Fibroblast of upper back skin (primary cell): Measurements from ENCODE around the gene ASB15.

Experiments
- DNase-seq: peaks from one replicate; pipeline ENCODE4 v3.0.0-alpha.2; 2013

Gene ASB15

GRCh38 chr7:123637878-123638277 is 36.3 kb downstream of the ASB15 start:
- DNase-seq: no peak

- no peak for DNase-seq
Measured at GRCh38 chr7:123639631-123640030, 38.0 kb downstream of the ASB15 start.

DNA sequence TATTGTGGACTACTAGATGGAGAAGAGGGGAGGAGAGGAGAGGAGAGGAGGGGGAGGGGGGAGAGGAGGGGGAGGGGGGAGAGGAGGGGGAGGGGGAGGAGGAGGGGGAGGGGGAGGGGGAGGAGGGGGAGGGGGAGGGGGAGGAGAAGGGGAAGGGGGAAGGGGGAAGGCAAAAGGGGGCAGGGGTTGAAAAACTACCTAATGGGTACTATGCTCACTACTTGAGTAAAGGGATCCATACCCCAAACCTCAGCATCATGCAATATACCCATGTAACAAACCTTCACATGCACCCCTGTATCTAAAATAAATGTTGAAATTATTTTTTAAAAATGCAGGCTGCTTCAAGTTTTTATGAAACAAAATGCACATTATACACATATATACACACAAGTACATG is 39.0 kb downstream of the ASB15 start:
- no peak for DNase-seq

GRCh38 chr7:123641901-123642300 is 40.3 kb downstream of the ASB15 start:
- DNase-seq: no peak

DNA sequence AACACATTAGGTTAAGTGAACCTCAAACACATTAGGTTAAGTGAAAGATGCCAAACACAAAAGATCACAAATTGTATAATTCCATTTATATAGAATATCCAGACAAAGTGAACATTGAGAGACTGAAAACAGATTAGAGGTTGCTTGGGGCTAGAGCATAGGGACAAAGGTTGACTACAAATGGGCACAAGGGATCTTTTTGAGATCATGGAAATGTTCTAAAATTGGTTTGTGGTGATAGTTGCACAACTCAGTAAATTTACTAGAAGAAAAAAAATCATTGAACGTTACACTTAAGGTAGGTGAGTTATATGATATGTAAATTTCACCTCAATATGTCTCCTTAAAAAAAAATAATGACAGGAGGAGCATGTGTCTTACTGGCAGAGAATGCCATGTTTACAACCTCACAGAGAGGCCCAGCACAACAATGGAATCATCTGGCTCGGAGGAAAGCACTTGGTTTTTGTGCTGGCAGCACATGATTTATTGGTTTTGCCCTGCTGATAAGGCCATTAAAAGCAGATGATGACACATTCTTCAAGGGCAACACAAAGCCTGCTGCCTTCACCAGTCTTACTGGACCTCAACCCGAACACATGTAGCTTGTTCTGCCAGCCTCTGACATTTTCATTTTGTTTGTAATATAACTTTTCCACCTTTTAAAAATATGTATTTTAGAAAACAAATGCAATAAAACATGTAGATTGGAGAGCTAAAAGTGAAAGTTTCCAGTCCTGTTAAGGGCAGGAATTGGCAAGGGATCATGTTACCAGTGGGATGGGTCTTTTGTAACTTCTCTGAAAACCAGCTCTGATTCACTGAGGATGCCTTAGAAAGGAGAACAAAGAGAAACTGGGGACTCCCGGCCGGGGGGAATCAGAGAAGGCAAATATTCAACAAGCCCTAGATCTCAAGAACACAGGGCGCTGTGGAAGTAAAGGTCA is 42.1 kb downstream of the ASB15 start:
- DNase-seq: peak; percentile 72

- DNase-seq: no peak
Measured at GRCh38 chr7:123645516-123645915, 43.9 kb downstream of the ASB15 start.

GRCh38 chr7:123647106-123647730 is 45.6 kb downstream of the ASB15 start:
- DNase-seq: no peak

- no peak for DNase-seq
Measured at GRCh38 chr7:123649964-123650363, 48.3 kb downstream of the ASB15 start.

DNA sequence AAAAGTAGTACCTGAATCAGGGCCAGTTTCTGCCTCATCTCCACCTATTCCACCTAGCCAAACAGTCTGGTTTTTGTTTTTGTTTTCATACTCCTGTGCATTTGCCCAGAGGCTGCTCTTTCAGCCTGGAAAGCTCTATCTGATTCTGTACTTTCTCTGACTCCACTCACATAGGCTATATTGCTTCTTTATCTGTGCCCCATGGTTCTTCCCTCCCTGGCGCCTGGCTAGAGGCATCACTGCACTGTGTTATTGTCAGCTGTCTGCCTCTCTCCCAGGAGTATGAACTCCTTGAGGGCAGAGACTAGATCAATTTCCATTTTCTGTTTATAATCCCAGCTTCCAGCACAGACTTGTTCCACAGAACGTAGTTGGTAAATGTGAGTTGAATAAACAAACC is 49.0 kb downstream of the ASB15 start:
- DNase-seq: no peak

- no peak for DNase-seq
Measured at GRCh38 chr7:123652406-123652805, 50.8 kb downstream of the ASB15 start.

DNA sequence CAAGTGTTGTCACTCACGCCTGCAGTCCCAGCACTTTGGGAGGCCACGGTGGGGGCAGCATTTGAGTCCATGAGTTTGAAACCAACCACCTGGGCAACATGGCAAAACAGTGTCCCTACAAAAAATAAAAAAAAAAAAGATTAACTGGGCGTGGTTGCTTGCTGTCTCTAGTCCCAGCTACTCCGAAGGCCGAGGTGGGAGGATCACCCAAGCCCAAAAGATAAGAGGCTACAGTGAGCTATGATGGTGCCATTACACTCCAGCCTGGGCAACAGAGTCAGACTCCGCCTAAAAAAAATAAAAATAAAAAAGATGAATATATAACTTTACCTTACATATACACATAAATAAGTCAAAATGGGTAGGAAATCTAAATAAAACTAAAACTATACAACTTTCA is 51.5 kb downstream of the ASB15 start:
- no peak for DNase-seq

DNA sequence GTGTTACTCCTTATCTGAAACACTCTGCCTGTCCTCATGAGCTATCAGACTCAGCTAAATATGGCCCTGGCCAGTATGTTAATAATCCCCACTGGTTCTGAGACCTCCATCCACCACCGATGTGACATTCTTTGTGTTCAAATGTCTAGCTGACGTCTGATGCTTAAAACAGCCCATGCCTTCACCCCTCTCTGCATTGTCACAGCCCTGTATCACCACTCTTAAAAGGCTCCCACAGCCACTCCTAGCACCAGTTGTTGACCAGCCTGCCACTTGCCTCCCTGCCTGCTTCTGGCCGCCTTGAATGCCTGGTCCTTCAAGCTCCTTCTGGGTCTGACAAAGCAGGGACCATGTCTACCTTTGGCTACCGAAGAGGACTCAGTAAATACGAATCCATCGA is 54.0 kb downstream of the ASB15 start, which contains the start of gene LMOD2:
Gene LMOD2, plus strand, starts transcription at position 253 of the 400 bp plus-strand sequence. Its CDS starts 98 bp downstream, at position 351.
- no peak for DNase-seq

- no peak for DNase-seq
Measured at GRCh38 chr7:123656544-123657303, 55.1 kb downstream of the ASB15 start.

- no peak for DNase-seq
Measured at GRCh38 chr7:123657304-123657685, 55.7 kb downstream of the ASB15 start.

DNA sequence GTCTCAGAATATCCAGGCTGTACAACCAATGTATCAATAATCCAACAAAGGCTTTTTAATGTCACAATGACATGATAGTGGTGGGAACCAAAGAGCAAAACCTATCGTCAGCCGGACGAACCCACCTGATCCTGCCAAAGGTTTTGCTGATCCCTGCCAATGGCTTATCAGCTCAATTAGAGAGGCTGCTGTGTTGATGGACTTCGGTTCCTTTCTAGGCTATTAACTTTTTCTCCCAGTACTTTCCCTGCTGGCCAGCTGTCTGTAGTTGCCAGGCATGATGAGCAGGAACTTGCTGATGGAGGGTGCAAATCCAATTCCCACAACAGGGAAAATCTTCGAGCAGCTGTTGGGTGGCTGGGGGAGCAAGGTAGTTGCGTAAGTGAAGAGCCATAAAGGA is 56.4 kb downstream of the ASB15 start:
- no peak for DNase-seq

DNA sequence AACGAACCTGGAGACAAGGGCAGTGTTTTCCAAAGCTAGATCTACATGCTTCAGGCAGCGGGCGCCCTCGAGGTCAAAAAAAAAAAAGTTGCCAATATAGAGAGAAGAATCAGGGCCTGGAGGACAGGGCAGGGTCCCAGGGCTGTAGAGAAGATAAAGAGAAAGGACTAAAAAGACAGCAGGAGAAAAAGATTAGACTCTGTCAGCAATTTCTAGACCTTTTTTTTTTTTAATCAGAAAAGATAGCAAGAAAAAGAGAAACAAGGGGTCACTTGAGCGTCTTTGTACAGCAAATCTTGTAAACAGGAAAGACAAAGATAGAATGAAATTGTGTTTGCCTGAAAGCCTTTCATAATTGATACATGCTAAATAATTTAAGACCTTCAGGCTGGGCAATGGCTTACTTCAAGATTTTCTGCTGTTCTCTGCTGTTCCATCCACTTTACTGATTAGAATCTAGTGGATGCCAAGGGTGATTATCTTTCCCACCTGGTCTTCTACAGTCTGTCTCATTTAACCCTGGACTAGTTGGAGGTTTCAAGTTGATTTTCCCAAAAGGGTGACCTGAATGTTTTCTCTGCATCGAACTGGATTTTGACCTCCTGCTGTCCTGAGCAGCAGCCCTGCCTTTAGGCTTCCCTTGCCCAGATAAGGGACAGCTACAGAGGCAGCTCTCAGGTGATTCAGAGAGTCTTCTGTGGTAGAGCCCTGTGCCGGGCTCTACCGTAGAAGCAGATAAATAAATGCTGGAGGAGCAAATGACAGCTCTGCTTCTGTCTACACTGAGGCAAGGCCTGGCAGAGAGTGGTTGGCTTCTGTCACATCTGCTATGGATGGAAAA is 59.1 kb downstream of the ASB15 start:
- DNase-seq: no peak

DNA sequence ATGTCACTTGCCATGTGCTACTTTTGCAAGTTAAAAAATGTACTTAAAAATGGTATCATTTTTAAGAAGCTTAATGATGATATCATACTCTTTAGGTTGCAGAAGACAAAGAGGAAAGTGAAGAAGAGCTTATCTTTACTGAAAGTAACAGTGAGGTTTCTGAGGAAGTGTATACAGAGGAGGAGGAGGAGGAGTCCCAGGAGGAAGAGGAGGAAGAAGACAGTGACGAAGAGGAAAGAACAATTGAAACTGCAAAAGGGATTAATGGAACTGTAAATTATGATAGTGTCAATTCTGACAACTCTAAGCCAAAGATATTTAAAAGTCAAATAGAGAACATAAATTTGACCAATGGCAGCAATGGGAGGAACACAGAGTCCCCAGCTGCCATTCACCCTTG is 60.1 kb downstream of the ASB15 start:
- no peak for DNase-seq

DNA sequence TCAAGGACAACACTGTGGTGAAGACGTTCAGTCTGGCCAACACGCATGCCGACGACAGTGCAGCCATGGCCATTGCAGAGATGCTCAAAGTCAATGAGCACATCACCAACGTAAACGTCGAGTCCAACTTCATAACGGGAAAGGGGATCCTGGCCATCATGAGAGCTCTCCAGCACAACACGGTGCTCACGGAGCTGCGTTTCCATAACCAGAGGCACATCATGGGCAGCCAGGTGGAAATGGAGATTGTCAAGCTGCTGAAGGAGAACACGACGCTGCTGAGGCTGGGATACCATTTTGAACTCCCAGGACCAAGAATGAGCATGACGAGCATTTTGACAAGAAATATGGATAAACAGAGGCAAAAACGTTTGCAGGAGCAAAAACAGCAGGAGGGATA is 60.7 kb downstream of the ASB15 start:
- DNase-seq: no peak

DNA sequence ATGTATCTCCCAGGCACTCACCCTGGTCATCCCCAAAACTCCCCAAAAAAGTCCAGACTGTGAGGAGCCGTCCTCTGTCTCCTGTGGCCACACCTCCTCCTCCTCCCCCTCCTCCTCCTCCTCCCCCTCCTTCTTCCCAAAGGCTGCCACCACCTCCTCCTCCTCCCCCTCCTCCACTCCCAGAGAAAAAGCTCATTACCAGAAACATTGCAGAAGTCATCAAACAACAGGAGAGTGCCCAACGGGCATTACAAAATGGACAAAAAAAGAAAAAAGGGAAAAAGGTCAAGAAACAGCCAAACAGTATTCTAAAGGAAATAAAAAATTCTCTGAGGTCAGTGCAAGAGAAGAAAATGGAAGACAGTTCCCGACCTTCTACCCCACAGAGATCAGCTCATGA is 61.1 kb downstream of the ASB15 start:
- DNase-seq: no peak

DNA sequence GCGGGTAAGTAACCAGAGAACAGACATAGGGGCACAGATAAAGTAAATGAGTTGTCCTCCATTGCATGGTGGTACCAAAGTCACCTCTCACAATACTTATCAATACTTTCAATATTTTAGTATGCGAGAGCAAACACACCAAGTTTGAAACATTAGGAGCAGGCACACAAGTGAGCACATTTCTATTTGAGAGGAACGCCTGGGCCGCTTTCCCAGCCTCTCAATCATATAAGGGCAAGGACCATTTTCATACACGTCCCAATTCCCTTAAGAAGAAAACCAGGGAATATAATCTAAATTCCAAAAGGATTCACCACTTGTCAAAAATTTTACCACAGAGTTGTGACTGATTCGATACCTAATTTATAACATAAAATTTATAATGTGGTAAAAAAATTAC is 61.6 kb downstream of the ASB15 start:
- no peak for DNase-seq

DNA sequence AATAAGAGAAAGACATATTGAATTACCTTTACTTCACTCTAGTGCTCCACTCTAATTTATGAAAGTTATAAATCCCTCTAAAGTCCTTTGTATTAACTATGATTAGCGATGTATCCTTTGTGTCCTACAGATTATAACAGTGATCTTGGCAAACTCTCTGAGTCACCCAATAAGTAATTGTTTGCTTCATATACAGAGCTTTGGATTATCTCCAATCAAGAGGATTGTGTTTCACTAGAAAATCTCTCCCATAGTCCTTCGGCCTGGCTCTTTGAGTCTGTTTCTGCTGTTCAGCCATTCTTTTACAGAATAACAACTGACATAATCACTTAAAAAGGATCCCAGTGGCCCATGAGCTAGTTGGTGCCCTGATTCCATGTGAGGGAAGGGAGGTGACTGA is 63.5 kb downstream of the ASB15 start:
- DNase-seq: no peak

GRCh38 chr7:123665896-123666295 is 64.3 kb downstream of the ASB15 start:
- no peak for DNase-seq

GRCh38 chr7:123666492-123666891 is 64.9 kb downstream of the ASB15 start:
- peak; percentile 9 for DNase-seq
